Measurements from ENCODE around the gene EYA2. TPM values are rescaled to one million over a fixed set of nuclear protein-coding genes. Genes with fewer than 3 reads are reported as not detected.

Gene EYA2
- total RNA-seq, 1 experiment from 2014 or later: not detected

GRCh38 chr20:46993465-46994095 is 98.9 kb downstream of the EYA2 start:
- no TSS peak for BruUV-seq (replicated peaks)
- H3K36me3 ChIP-seq (ENCODE audit: insufficient read depth, low read length, poor library complexity, severe bottlenecking): no peaks in the 10 kb centered on the region
- no peak overlapping the region for H3K27ac ChIP-seq (ENCODE audit: low read depth, low read length, poor library complexity, severe bottlenecking)
- peaks cover 27% of the 10 kb centered on the region for H3K27me3 ChIP-seq (replicated peaks; ENCODE audit: insufficient read depth, low read depth, low read length, poor library complexity)
- intact Hi-C loops (cut with micrococcal nuclease; ENCODE audit: unreplicated experiment): no loop called here
- TF ChIP-seq CTCF (conservative IDR thresholded peaks at IDR 0.05; ENCODE audit: low read depth, low read length) (no peak), EZH2 (IDR thresholded peaks at IDR 0.05; ENCODE audit: borderline replicate concordance, low read depth, low read length, poor library complexity, severe bottlenecking) (no peak)
- H3K4me1 ChIP-seq (ENCODE audit: insufficient read depth, low read length, poor library complexity, severe bottlenecking): no peaks in the 10 kb centered on the region
- no peaks in the 10 kb centered on the region for H3K9me3 ChIP-seq (ENCODE audit: low read depth, low read length, poor library complexity, severe bottlenecking)
- POLR2A ChIA-PET (ENCODE audit: low non-redundant PET): no interaction called here
- CTCF ChIA-PET: no interaction called here
- DNase-seq (ENCODE audit: low spot score): no peak
- H3K4me3 ChIP-seq (ENCODE audit: low read depth, low read length, poor library complexity, severe bottlenecking): no peak overlapping the region

- BruUV-seq (replicated peaks): no TSS peak
- Histone ChIP-seq H3K36me3 (ENCODE audit: insufficient read depth, low read length, poor library complexity, severe bottlenecking) (no peaks in the 10 kb centered on the region), H3K4me3 (ENCODE audit: low read depth, low read length, poor library complexity, severe bottlenecking) (no peak overlapping the region), H3K9me3 (ENCODE audit: low read depth, low read length, poor library complexity, severe bottlenecking) (no peaks in the 10 kb centered on the region), H3K4me1 (ENCODE audit: insufficient read depth, low read length, poor library complexity, severe bottlenecking) (no peaks in the 10 kb centered on the region), H3K27ac (ENCODE audit: low read depth, low read length, poor library complexity, severe bottlenecking) (no peak overlapping the region), H3K27me3 (replicated peaks; ENCODE audit: insufficient read depth, low read depth, low read length, poor library complexity) (peaks cover 27% of the 10 kb centered on the region)
- intact Hi-C loops (cut with micrococcal nuclease; ENCODE audit: unreplicated experiment): no loop called here
- DNase-seq (ENCODE audit: low spot score): no peak
- TF ChIP-seq CTCF (conservative IDR thresholded peaks at IDR 0.05; ENCODE audit: low read depth, low read length) (no peak), EZH2 (IDR thresholded peaks at IDR 0.05; ENCODE audit: borderline replicate concordance, low read depth, low read length, poor library complexity, severe bottlenecking) (no peak)
- ChIA-PET CTCF (no interaction called here), POLR2A (ENCODE audit: low non-redundant PET) (no interaction called here)
Measured at GRCh38 chr20:46994341-46994740, 99.7 kb downstream of the EYA2 start.

- Histone ChIP-seq H3K4me3 (ENCODE audit: low read depth, low read length, poor library complexity, severe bottlenecking) (no peak overlapping the region), H3K4me1 (ENCODE audit: insufficient read depth, low read length, poor library complexity, severe bottlenecking) (no peaks in the 10 kb centered on the region), H3K27ac (ENCODE audit: low read depth, low read length, poor library complexity, severe bottlenecking) (no peak overlapping the region), H3K9me3 (ENCODE audit: low read depth, low read length, poor library complexity, severe bottlenecking) (no peaks in the 10 kb centered on the region), H3K36me3 (ENCODE audit: insufficient read depth, low read length, poor library complexity, severe bottlenecking) (no peaks in the 10 kb centered on the region), H3K27me3 (replicated peaks; ENCODE audit: insufficient read depth, low read depth, low read length, poor library complexity) (peaks cover 18% of the 10 kb centered on the region)
- DNase-seq (ENCODE audit: low spot score): no peak
- intact Hi-C loops (cut with micrococcal nuclease; ENCODE audit: unreplicated experiment): no loop called here
- no peak for TF ChIP-seq EZH2 (IDR thresholded peaks at IDR 0.05; ENCODE audit: borderline replicate concordance, low read depth, low read length, poor library complexity, severe bottlenecking)
- TF ChIP-seq CTCF (conservative IDR thresholded peaks at IDR 0.05; ENCODE audit: low read depth, low read length): no peak
- ChIA-PET CTCF (no interaction called here), POLR2A (ENCODE audit: low non-redundant PET) (no interaction called here)
- no TSS peak for BruUV-seq (replicated peaks)
Measured at GRCh38 chr20:46995561-46996142, 101.0 kb downstream of the EYA2 start.

All from A673 (cell line).